Subcutaneous adipose tissue (tissue), 4 donors: ENCODE results near the gene ADAM29. TPM values are rescaled to one million over a fixed set of nuclear protein-coding genes. Genes with fewer than 3 reads are reported as not detected.

Experiments used
- CTCF ChIP-seq: fragments of 450-650 bp; IDR thresholded peaks from one replicate; pipeline ENCODE4 v1.5.1; 2016; ENCODE audit warnings: low read depth, mild to moderate bottlenecking, control low read depth, antibody characterized with exemption, moderate library complexity
- small RNA-seq: library from RNA; depleted of rRNA; stranded (forward); fragments of <200 nt; gene quantifications from one replicate; pipeline ENCODE3, GENCODE V24; 2016
- total RNA-seq, 4 donors: library from RNA; depleted of rRNA; stranded (reverse); fragments of >200 nt; gene quantifications; one replicate each; pipeline ENCODE4 v1.1.0, GENCODE V29; 2016

Gene ADAM29
- total RNA-seq, 4 donors from 2014 or later = not detected

- no peak for TF ChIP-seq CTCF
Observed at GRCh38 chr4:174996079-174996478, 77.9 kb downstream of the ADAM29 start.

GRCh38 chr4:174999407-174999806, 81.2 kb downstream of the ADAM29 start:
- no peak for TF ChIP-seq CTCF

GRCh38 chr4:175017751-175018150, 99.6 kb downstream of the ADAM29 start:
- no peak for TF ChIP-seq CTCF

Small RNA genes lying within 50 kb of the gene (small RNA-seq; reads per million reads assigned to genes)
- gene AC105914.1 = not detected

Other genes with a start within 250 kb of the ADAM29 start
- under 1 TPM in 1 of 4 donors, not detected in 3; 0.17 TPM for gene GLRA3, start 89.1 kb upstream of the ADAM29 start, total RNA-seq